ENCODE measurements around the gene RMP24.

RMP24 gene

GRCh38 chr18:35941299-35941698 is 31.2 kb upstream of the RMP24 start:
- 90% methylated on average over 6 of the region's 6 CpGs for WGBS
- H3K9ac ChIP-seq (ENCODE audit: low read depth, low read length), result no peak overlapping the region
- H3K4me3 ChIP-seq (ENCODE audit: low read length), result no peak overlapping the region
- no peaks in the 10 kb centered on the region for H3K27me3 ChIP-seq (ENCODE audit: insufficient read depth, low read length)
- H3K4me1 ChIP-seq (ENCODE audit: insufficient read depth, low read length), result peaks cover 7% of the 10 kb centered on the region
- no peak overlapping the region for H3K27ac ChIP-seq (ENCODE audit: low read depth, low read length)
- H3K9me3 ChIP-seq (ENCODE audit: insufficient read depth, low read depth, low read length), result no peaks in the 10 kb centered on the region
- H3K36me3 ChIP-seq (ENCODE audit: insufficient read depth, low read length), result peaks cover 51% of the 10 kb centered on the region

GRCh38 chr18:35942133-35942532 is 30.3 kb upstream of the RMP24 start:
- no peak overlapping the region for H3K9ac ChIP-seq (ENCODE audit: low read depth, low read length)
- H3K36me3 ChIP-seq (ENCODE audit: insufficient read depth, low read length), result peaks cover 44% of the 10 kb centered on the region
- no peak overlapping the region for H3K4me3 ChIP-seq (ENCODE audit: low read length)
- no peaks in the 10 kb centered on the region for H3K27me3 ChIP-seq (ENCODE audit: insufficient read depth, low read length)
- H3K4me1 ChIP-seq (ENCODE audit: insufficient read depth, low read length), result peaks cover 7% of the 10 kb centered on the region
- no peaks in the 10 kb centered on the region for H3K9me3 ChIP-seq (ENCODE audit: insufficient read depth, low read depth, low read length)
- no peak overlapping the region for H3K27ac ChIP-seq (ENCODE audit: low read depth, low read length)

- no peak overlapping the region for H3K9ac ChIP-seq (ENCODE audit: low read depth, low read length)
- H3K4me3 ChIP-seq (ENCODE audit: low read length), result no peak overlapping the region
- H3K4me1 ChIP-seq (ENCODE audit: insufficient read depth, low read length), result peaks cover 9% of the 10 kb centered on the region
- peaks cover 39% of the 10 kb centered on the region for H3K36me3 ChIP-seq (ENCODE audit: insufficient read depth, low read length)
- no peaks in the 10 kb centered on the region for H3K9me3 ChIP-seq (ENCODE audit: insufficient read depth, low read depth, low read length)
- no peak overlapping the region for H3K27ac ChIP-seq (ENCODE audit: low read depth, low read length)
- no peaks in the 10 kb centered on the region for H3K27me3 ChIP-seq (ENCODE audit: insufficient read depth, low read length)
- 98% methylated on average over 6 of the region's 6 CpGs for WGBS
Measured at GRCh38 chr18:35942661-35943060, 29.8 kb upstream of the RMP24 start.

- peaks cover 19% of the 10 kb centered on the region for H3K36me3 ChIP-seq (ENCODE audit: insufficient read depth, low read length)
- H3K9me3 ChIP-seq (ENCODE audit: insufficient read depth, low read depth, low read length), result 0 out of 2 replicates have a peak, but pooled peaks cover 3% of the 10 kb centered on the region
- WGBS, result 67% methylated on average over 3 of the region's 3 CpGs
- H3K4me3 ChIP-seq (ENCODE audit: low read length), result peak overlapping the region; percentile 92; the same call in 1 of the 2 replicates
- H3K27ac ChIP-seq (ENCODE audit: low read depth, low read length), result no peak overlapping the region
- no peak overlapping the region for H3K9ac ChIP-seq (ENCODE audit: low read depth, low read length)
- peaks cover 9% of the 10 kb centered on the region; the same call in 1 of the 2 replicates for H3K27me3 ChIP-seq (ENCODE audit: insufficient read depth, low read length)
- H3K4me1 ChIP-seq (ENCODE audit: insufficient read depth, low read length), result peaks cover 20% of the 10 kb centered on the region
Measured at GRCh38 chr18:35948080-35948479, 24.4 kb upstream of the RMP24 start.

- H3K36me3 ChIP-seq (ENCODE audit: insufficient read depth, low read length), result peaks cover 14% of the 10 kb centered on the region
- H3K9ac ChIP-seq (ENCODE audit: low read depth, low read length), result peak overlapping the region; percentile 86
- H3K9me3 ChIP-seq (ENCODE audit: insufficient read depth, low read depth, low read length), result 0 out of 2 replicates have a peak, but pooled peaks cover 6% of the 10 kb centered on the region
- 56% methylated on average over 6 of the region's 6 CpGs for WGBS
- peaks cover 9% of the 10 kb centered on the region; the same call in 1 of the 2 replicates for H3K27me3 ChIP-seq (ENCODE audit: insufficient read depth, low read length)
- peak overlapping the region; percentile 92 for H3K4me3 ChIP-seq (ENCODE audit: low read length)
- H3K27ac ChIP-seq (ENCODE audit: low read depth, low read length), result no peak overlapping the region
- H3K4me1 ChIP-seq (ENCODE audit: insufficient read depth, low read length), result peaks cover 20% of the 10 kb centered on the region
Measured at GRCh38 chr18:35949090-35949489, 23.4 kb upstream of the RMP24 start.

- Histone ChIP-seq H3K36me3 (ENCODE audit: insufficient read depth, low read length) (peaks cover 4% of the 10 kb centered on the region; the same call in 1 of the 2 replicates), H3K4me3 (ENCODE audit: low read length) (peak overlapping the region; percentile 92), H3K9me3 (ENCODE audit: insufficient read depth, low read depth, low read length) (0 out of 2 replicates have a peak, but pooled peaks cover 6% of the 10 kb centered on the region), H3K27ac (ENCODE audit: low read depth, low read length) (no peak overlapping the region; the same call in 1 of the 2 replicates), H3K27me3 (ENCODE audit: insufficient read depth, low read length) (peaks cover 9% of the 10 kb centered on the region; the same call in 1 of the 2 replicates), H3K4me1 (ENCODE audit: insufficient read depth, low read length) (peaks cover 20% of the 10 kb centered on the region), H3K9ac (ENCODE audit: low read depth, low read length) (peak overlapping the region; percentile 86)
- under 1% methylated on average over 54 of the region's 54 CpGs for WGBS
Measured at GRCh38 chr18:35949903-35950627, 22.4 kb upstream of the RMP24 start.

- 52% methylated on average over 5 of the region's 6 CpGs for WGBS
- no peak overlapping the region for H3K27ac ChIP-seq (ENCODE audit: low read depth, low read length)
- H3K9me3 ChIP-seq (ENCODE audit: insufficient read depth, low read depth, low read length), result 0 out of 2 replicates have a peak, but pooled peaks cover 6% of the 10 kb centered on the region
- H3K4me3 ChIP-seq (ENCODE audit: low read length), result peak overlapping the region; percentile 92
- H3K27me3 ChIP-seq (ENCODE audit: insufficient read depth, low read length), result peaks cover 9% of the 10 kb centered on the region; the same call in 1 of the 2 replicates
- no peaks in the 10 kb centered on the region for H3K36me3 ChIP-seq (ENCODE audit: insufficient read depth, low read length)
- H3K9ac ChIP-seq (ENCODE audit: low read depth, low read length), result no peak overlapping the region
- peaks cover 20% of the 10 kb centered on the region for H3K4me1 ChIP-seq (ENCODE audit: insufficient read depth, low read length)
Measured at GRCh38 chr18:35950628-35950982, 21.9 kb upstream of the RMP24 start.

GRCh38 chr18:35953688-35954087 is 18.8 kb upstream of the RMP24 start:
- Histone ChIP-seq H3K9ac (ENCODE audit: low read depth, low read length) (no peak overlapping the region), H3K4me1 (ENCODE audit: insufficient read depth, low read length) (peaks cover 11% of the 10 kb centered on the region), H3K4me3 (ENCODE audit: low read length) (no peak overlapping the region), H3K9me3 (ENCODE audit: insufficient read depth, low read depth, low read length) (0 out of 2 replicates have a peak, but pooled peaks cover 6% of the 10 kb centered on the region), H3K36me3 (ENCODE audit: insufficient read depth, low read length) (no peaks in the 10 kb centered on the region), H3K27ac (ENCODE audit: low read depth, low read length) (no peak overlapping the region), H3K27me3 (ENCODE audit: insufficient read depth, low read length) (peaks cover 9% of the 10 kb centered on the region; the same call in 1 of the 2 replicates)
- 100% methylated on average over 1 of the region's 1 CpG for WGBS

GRCh38 chr18:35956226-35956625 is 16.3 kb upstream of the RMP24 start:
- Histone ChIP-seq H3K9ac (ENCODE audit: low read depth, low read length) (no peak overlapping the region), H3K9me3 (ENCODE audit: insufficient read depth, low read depth, low read length) (peaks cover 14% of the 10 kb centered on the region), H3K4me1 (ENCODE audit: insufficient read depth, low read length) (no peaks in the 10 kb centered on the region), H3K4me3 (ENCODE audit: low read length) (no peak overlapping the region), H3K27ac (ENCODE audit: low read depth, low read length) (no peak overlapping the region), H3K27me3 (ENCODE audit: insufficient read depth, low read length) (no peaks in the 10 kb centered on the region), H3K36me3 (ENCODE audit: insufficient read depth, low read length) (no peaks in the 10 kb centered on the region)
- 89% methylated on average over 2 of the region's 3 CpGs for WGBS

- Histone ChIP-seq H3K36me3 (ENCODE audit: insufficient read depth, low read length) (no peaks in the 10 kb centered on the region), H3K27ac (ENCODE audit: low read depth, low read length) (no peak overlapping the region), H3K27me3 (ENCODE audit: insufficient read depth, low read length) (no peaks in the 10 kb centered on the region), H3K9me3 (ENCODE audit: insufficient read depth, low read depth, low read length) (peaks cover 12% of the 10 kb centered on the region), H3K4me3 (ENCODE audit: low read length) (no peak overlapping the region), H3K4me1 (ENCODE audit: insufficient read depth, low read length) (no peaks in the 10 kb centered on the region), H3K9ac (ENCODE audit: low read depth, low read length) (no peak overlapping the region)
- WGBS, result 92% methylated on average over 2 of the region's 2 CpGs
Measured at GRCh38 chr18:35962320-35962719, 10.2 kb upstream of the RMP24 start.

- no peak overlapping the region for H3K4me3 ChIP-seq (ENCODE audit: low read length)
Measured at GRCh38 chr18:35964319-35964718, 8.2 kb upstream of the RMP24 start.

More at GRCh38 chr18:35964319-35964718, 8.2 kb upstream of the RMP24 start:
- Histone ChIP-seq H3K27ac (ENCODE audit: low read depth, low read length) (no peak overlapping the region), H3K9ac (ENCODE audit: low read depth, low read length) (no peak overlapping the region), H3K36me3 (ENCODE audit: insufficient read depth, low read length) (no peaks in the 10 kb centered on the region), H3K27me3 (ENCODE audit: insufficient read depth, low read length) (no peaks in the 10 kb centered on the region), H3K4me1 (ENCODE audit: insufficient read depth, low read length) (no peaks in the 10 kb centered on the region), H3K9me3 (ENCODE audit: insufficient read depth, low read depth, low read length) (peaks cover 12% of the 10 kb centered on the region)

All from HUES64 (cell line).